Measurements from ENCODE around the gene HNRNPA2B1.
"Not testable (repeated sequence)": the region's sequence is repeated elsewhere in the genome, so short reads cannot be mapped to it uniquely, and the experiment has no call there.

DNA sequence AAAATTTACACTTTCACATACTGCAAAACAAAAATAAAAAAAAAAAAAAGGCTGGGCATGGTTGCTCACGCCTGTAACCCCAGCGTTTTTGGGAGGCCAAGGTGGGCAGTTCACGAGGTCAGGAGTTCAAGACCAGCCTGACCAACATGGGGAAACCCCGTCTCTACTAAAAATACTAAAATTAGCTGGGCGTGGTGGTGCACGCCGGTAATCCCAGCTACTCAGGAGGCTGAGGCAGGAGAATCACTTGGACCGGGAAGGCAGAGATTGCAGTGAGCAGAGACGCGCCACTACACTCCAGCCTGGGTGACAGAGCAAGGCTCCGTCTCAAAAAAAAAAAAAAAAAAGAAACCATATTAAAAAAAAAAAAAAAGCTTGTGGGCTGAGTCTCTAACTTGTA is 5.8 kb downstream of the HNRNPA2B1 start:
- TF ChIP-seq, protein P1, sequence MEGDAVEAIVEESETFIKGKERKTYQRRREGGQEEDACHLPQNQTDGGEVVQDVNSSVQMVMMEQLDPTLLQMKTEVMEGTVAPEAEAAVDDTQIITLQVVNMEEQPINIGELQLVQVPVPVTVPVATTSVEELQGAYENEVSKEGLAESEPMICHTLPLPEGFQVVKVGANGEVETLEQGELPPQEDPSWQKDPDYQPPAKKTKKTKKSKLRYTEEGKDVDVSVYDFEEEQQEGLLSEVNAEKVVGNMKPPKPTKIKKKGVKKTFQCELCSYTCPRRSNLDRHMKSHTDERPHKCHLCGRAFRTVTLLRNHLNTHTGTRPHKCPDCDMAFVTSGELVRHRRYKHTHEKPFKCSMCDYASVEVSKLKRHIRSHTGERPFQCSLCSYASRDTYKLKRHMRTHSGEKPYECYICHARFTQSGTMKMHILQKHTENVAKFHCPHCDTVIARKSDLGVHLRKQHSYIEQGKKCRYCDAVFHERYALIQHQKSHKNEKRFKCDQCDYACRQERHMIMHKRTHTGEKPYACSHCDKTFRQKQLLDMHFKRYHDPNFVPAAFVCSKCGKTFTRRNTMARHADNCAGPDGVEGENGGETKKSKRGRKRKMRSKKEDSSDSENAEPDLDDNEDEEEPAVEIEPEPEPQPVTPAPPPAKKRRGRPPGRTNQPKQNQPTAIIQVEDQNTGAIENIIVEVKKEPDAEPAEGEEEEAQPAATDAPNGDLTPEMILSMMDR (IDR thresholded peaks at IDR 0.05) = not testable (repeated sequence)
- TF ChIP-seq POLR2A (IDR thresholded peaks at IDR 0.05) = not testable (repeated sequence)

Data from tibial nerve (tissue), 3 donors.